Measurements from ENCODE around the gene CTCF. TPM values are rescaled to one million over a fixed set of nuclear protein-coding genes. Genes with fewer than 3 reads are reported as not detected.

The CTCF gene
- total RNA-seq, 2 experiments from 2014 or later, result 43.8 to 46.4 TPM

DNA sequence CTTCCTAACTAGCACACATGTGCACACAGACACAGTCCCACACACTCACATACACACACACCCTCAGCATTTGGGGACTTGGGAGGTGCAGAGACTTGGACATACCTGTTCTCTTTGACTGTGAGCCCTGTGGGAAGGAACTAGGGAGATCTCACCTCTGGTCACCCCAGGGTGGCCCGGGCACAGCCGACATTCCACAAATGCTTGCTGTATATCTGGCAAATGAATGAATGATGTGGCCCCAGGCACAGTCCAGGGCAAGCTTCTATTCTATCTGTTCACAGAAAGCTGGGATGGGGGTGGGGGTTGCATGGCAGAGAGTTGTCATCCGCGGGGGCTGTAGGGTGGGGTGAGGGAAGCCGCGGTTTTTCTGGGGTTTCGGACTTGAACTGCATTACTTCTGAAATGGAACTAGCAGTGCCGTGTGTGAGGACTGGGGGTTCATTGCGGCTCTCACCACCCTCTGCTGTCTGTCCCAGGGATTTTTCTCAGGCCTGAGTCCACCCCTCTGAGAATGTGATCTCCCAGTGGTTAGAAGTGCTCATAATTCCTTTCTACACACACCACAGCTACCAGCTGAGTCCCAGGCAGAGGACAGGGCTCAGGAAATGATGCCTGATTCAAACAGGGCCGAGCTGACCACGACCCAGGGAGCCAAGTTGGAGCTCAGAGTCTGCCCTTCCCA lies 37.0 kb upstream of the CTCF start:
- no peak for ATAC-seq (ENCODE audit: poor library complexity)
- H3K27ac ChIP-seq (ENCODE audit: low read depth in 1 of 2, low read length in 2 of 2), result no peak overlapping the region
- DNase-seq, result peak in 1 of 14 experiments; percentile 13
- ChIA-PET CTCF (interaction anchor here (1.0 to 1.8 kb wide), 2 partner anchors 11 kb away, joined by 3 to 5 read pairs; no protein-coding TSS in a partner anchor), POLR2A (interaction anchor here (1.7 kb wide), 1 partner anchor 11 kb away, joined by 8 read pairs; no protein-coding TSS in a partner anchor)
- Mint-ChIP-seq H3K27me3 (peaks cover 6% of the 10 kb centered on the region), H3K4me3 (no peak overlapping the region), H3K4me1 (ENCODE audit: low read depth) (peaks cover 19% of the 10 kb centered on the region), H3K9me3 (no peaks in the 10 kb centered on the region), H3K27ac (no peak overlapping the region), H3K36me3 (ENCODE audit: low read depth) (no peaks in the 10 kb centered on the region)
- H3K27me3 ChIP-seq (ENCODE audit: control insufficient read depth in 1 of 2, insufficient read depth in 2 of 2, low read length in 2 of 2), result peaks cover 10 to 13% of the 10 kb centered on the region in 2 experiments
- no peaks in the 10 kb centered on the region for H3K9me3 ChIP-seq (ENCODE audit: control insufficient read depth in 1 of 2, insufficient read depth in 1 of 2, low read length in 2 of 2)
- H3K36me3 ChIP-seq (ENCODE audit: insufficient read depth, low read length), result no peaks in the 10 kb centered on the region
- intact Hi-C loops (cut with DNase I, micrococcal nuclease), result no loop called here
- TF ChIP-seq CTCF (IDR thresholded peaks at IDR 0.05), result no peak
- no peak overlapping the region for H3K4me3 ChIP-seq (ENCODE audit: low read length)
- peaks cover 32% of the 10 kb centered on the region for H3K4me1 ChIP-seq (ENCODE audit: insufficient read depth, low read length)

DNA sequence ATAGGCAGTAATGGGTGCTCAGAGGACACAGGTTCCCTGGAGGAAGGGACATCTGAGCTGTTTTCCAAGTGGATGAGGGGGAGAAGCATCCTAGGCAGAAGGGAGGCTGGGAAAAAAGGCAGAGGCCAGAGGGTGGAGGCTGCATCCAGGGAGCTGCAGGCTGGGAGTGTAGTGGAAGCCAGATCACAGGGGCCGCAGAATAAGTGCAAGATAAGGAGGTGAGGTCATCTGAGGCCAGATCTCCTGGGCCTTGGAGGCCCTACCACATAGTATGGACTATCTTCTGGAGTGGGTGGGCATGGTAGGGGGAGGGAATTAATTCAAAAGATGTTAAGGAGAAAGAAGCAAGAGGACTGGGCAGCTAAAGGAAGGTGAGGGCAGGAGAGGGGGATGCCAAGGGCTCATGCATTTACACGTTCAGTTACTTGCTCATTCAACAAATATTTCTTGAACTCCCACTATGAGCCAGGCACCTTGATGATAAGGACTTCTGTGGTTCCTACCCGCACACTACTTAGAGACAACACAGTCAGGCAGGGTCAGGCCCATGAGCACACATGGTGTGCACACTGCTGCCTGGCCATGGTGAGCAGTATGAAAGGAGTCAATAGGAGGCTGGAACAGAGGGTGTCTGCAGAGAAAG lies 36.1 kb upstream of the CTCF start:
- no peaks in the 10 kb centered on the region for H3K9me3 ChIP-seq (ENCODE audit: control insufficient read depth in 1 of 2, insufficient read depth in 1 of 2, low read length in 2 of 2)
- CTCF ChIA-PET, result interaction anchor here (1.0 to 1.8 kb wide), 2 partner anchors 11 to 12 kb away, joined by 3 to 5 read pairs; no protein-coding TSS in a partner anchor
- POLR2A ChIA-PET, result interaction anchor here (1.7 kb wide), 1 partner anchor 10 kb away, joined by 8 read pairs; no protein-coding TSS in a partner anchor
- H3K4me3 ChIP-seq (ENCODE audit: low read length), result no peak overlapping the region
- intact Hi-C loops (cut with DNase I, micrococcal nuclease), result no loop called here
- ATAC-seq (ENCODE audit: poor library complexity) (no peak), DNase-seq (peak in 1 of 14 experiments; percentile 9)
- no peaks in the 10 kb centered on the region for H3K36me3 Mint-ChIP-seq (ENCODE audit: low read depth)
- peaks cover 15% of the 10 kb centered on the region for H3K27me3 Mint-ChIP-seq
- H3K9me3 Mint-ChIP-seq, result no peaks in the 10 kb centered on the region
- H3K27me3 ChIP-seq (ENCODE audit: control insufficient read depth in 1 of 2, insufficient read depth in 2 of 2, low read length in 2 of 2), result peaks cover 19 to 23% of the 10 kb centered on the region in 2 experiments
- H3K4me1 Mint-ChIP-seq (ENCODE audit: low read depth), result peaks cover 22% of the 10 kb centered on the region
- H3K27ac ChIP-seq (ENCODE audit: low read depth in 1 of 2, low read length in 2 of 2), result no peak overlapping the region
- peaks cover 36% of the 10 kb centered on the region for H3K4me1 ChIP-seq (ENCODE audit: insufficient read depth, low read length)
- TF ChIP-seq CTCF (IDR thresholded peaks at IDR 0.05), result no peak
- H3K27ac Mint-ChIP-seq, result no peak overlapping the region
- no peaks in the 10 kb centered on the region for H3K36me3 ChIP-seq (ENCODE audit: insufficient read depth, low read length)
- peak overlapping the region; percentile 67 for H3K4me3 Mint-ChIP-seq

DNA sequence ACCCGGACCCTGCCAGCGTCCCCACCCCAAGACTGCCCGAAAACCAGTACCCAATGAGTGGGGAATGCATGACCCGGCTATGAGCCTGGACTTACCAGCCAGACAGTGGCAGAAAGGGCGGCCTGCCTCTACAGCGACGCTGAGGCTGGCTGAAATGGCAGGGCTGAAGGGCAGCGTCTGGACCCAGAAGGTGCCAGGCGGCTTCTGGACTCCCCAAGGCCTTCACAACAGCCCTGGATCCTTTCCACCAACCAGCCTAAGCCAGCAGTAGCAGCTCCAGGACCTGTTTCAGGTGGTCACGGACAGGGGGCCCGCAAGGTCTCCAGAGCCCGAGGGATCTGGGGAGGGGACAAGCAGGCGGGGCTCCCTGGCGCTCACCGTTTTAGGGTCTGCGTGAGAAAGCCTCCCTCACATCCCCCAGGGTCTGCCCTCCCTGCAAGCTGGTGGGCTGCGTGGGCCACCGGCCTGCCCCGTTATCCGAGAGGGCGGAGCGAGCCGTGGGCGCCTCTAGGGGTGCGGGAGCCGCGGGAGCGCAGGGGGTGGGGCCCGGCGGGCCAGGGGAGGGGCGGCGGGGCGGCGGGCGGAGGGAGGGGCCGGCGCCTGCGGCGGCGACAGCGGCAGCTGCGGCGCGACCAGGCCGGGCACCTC lies 34.0 kb upstream of the CTCF start, which contains the start of gene RIPOR1:
RIPOR1 (plus strand) TSS at position 608 of the 648 bp plus-strand sequence. CDS start 9,618 bp downstream, outside the sequence.
- H3K9me3 ChIP-seq (ENCODE audit: control insufficient read depth in 1 of 2, insufficient read depth in 1 of 2, low read length in 2 of 2), result no peaks in the 10 kb centered on the region
- no peaks in the 10 kb centered on the region for H3K36me3 ChIP-seq (ENCODE audit: insufficient read depth, low read length)
- Mint-ChIP-seq H3K27me3 (peaks cover 20% of the 10 kb centered on the region), H3K4me1 (ENCODE audit: low read depth) (peaks cover 25% of the 10 kb centered on the region), H3K36me3 (ENCODE audit: low read depth) (no peaks in the 10 kb centered on the region), H3K4me3 (peak within 1 kb of the TSS; percentile 85), H3K27ac (no peak within 1 kb of the TSS), H3K9me3 (no peaks in the 10 kb centered on the region)
- H3K27me3 ChIP-seq (ENCODE audit: control insufficient read depth in 1 of 2, insufficient read depth in 2 of 2, low read length in 2 of 2), result peaks cover 22 to 25% of the 10 kb centered on the region in 2 experiments
- H3K4me3 ChIP-seq (ENCODE audit: low read length), result peak within 1 kb of the TSS; percentile 56
- peak; percentile 81 for ATAC-seq (ENCODE audit: poor library complexity)
- ChIA-PET CTCF (interaction anchor here (0.6 to 6.1 kb wide), 4 partner anchors 7 to 117 kb away, joined by 3 to 45 read pairs (median 4); partner anchors contain the start of gene CARMIL2), POLR2A (interaction anchor here (0.9 to 2.1 kb wide), 6 partner anchors 9 to 132 kb away, joined by 3 to 13 read pairs (median 4); partner anchors contain the start of genes ACD, CARMIL2 and CTCF)
- intact Hi-C loops (cut with DNase I, micrococcal nuclease), result no loop called here
- peaks cover 35% of the 10 kb centered on the region for H3K4me1 ChIP-seq (ENCODE audit: insufficient read depth, low read length)
- peak in 10 of 14 experiments; percentile 32 to 76 (median 48) for DNase-seq
- H3K27ac ChIP-seq (ENCODE audit: low read depth in 1 of 2, low read length in 2 of 2), result no peak within 1 kb of the TSS
- no peak for TF ChIP-seq CTCF (IDR thresholded peaks at IDR 0.05)

Data from CD4-positive, alpha-beta T cell (primary cell).